SJCRH30 (cell line): ENCODE measurements around the gene ZNFX1. TPM values are rescaled to one million over a fixed set of nuclear protein-coding genes. Genes with fewer than 3 reads are reported as not detected.

ENCODE experiments used
- DNase-seq, 2 experiments: peaks; one replicate each; pipeline ENCODE4 v3.0.0-alpha.2; 2015 to 2020
- H3K27ac ChIP-seq: fragments of 250-450 bp; sonication (Bioruptor Pico); 2 replicates; pipeline ENCODE4 v1.5.1; 2020; ENCODE audit warnings: mild to moderate bottlenecking, moderate library complexity
- H3K27me3 ChIP-seq: fragments of 250-450 bp; sonication (Bioruptor Pico); 2 replicates; pipeline ENCODE4 v1.5.1; 2020; ENCODE audit warnings: mild to moderate bottlenecking, moderate library complexity
- H3K36me3 ChIP-seq: fragments of 250-450 bp; sonication (Bioruptor Pico); 2 replicates; pipeline ENCODE4 v1.5.1; 2020; ENCODE audit warnings: mild to moderate bottlenecking, moderate library complexity
- H3K4me1 ChIP-seq: fragments of 250-450 bp; sonication (Bioruptor Pico); 2 replicates; pipeline ENCODE4 v1.5.1; 2020; ENCODE audit warnings: mild to moderate bottlenecking, moderate library complexity
- H3K4me3 ChIP-seq: fragments of 250-450 bp; sonication (Bioruptor Pico); 2 replicates; pipeline ENCODE4 v1.5.1; 2020; ENCODE audit warnings: mild to moderate bottlenecking, moderate library complexity
- H3K9me3 ChIP-seq: fragments of 250-450 bp; sonication (Bioruptor Pico); replicated peaks from 2 replicates; pipeline ENCODE4 v1.5.1; 2020; ENCODE audit warnings: mild to moderate bottlenecking, moderate library complexity
- total RNA-seq: library from RNA; depleted of rRNA; stranded (reverse); fragments of >200 nt; shearing (Covaris generic); gene quantifications from 2 replicates; pipeline ENCODE4 v1.2.3, GENCODE V29; 2014

Gene ZNFX1
- total RNA-seq, 1 experiment from 2014 or later = 25.5 TPM

DNA sequence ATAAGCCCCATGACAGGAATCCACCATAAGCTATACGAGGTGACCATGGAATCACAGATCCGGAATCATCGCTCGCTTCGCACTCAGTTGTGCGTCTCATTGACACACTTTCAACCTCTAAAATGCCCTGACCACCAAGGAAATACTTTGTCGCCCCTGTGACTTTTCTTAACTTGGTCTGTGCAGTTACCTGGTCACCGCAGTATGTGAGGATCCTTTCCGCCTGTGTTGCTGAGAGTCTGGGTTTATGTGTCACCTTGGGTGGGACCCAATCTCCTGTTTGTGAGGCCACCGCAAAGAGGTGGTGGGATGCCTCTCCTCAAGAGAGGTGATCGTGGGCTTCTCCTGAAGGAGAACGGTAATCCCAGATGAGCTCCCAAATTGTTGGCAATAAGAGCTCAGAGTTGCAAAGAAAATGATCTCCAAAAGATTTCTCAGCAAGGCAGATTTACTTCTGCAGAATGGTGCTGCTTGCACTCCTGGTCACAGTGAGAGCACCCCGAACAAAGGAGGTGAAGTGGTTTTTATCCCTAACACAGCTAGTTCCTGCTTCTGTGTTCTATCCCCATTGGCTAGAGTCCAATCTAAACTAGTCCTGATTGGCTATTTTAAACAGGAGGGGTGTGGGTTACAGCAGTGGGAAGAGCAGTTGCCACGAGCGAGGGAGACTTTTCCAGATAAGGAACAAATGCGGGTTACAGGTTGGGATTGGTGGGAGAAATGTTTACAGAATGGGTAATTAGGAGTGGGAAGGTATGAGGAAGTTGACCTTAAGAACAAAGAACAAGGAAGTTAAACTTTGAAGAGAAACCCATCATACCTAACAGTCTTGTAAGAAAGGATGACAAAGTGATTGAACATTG is 9.1 kb upstream of the ZNFX1 start:
- Histone ChIP-seq H3K36me3 (peaks cover 98% of the 10 kb centered on the region), H3K4me3 (no peak overlapping the region), H3K9me3 (no peaks in the 10 kb centered on the region), H3K27me3 (no peaks in the 10 kb centered on the region), H3K4me1 (peaks cover 30% of the 10 kb centered on the region), H3K27ac (no peak overlapping the region)
- peak in 1 of 2 experiments; percentile 64 for DNase-seq

DNA sequence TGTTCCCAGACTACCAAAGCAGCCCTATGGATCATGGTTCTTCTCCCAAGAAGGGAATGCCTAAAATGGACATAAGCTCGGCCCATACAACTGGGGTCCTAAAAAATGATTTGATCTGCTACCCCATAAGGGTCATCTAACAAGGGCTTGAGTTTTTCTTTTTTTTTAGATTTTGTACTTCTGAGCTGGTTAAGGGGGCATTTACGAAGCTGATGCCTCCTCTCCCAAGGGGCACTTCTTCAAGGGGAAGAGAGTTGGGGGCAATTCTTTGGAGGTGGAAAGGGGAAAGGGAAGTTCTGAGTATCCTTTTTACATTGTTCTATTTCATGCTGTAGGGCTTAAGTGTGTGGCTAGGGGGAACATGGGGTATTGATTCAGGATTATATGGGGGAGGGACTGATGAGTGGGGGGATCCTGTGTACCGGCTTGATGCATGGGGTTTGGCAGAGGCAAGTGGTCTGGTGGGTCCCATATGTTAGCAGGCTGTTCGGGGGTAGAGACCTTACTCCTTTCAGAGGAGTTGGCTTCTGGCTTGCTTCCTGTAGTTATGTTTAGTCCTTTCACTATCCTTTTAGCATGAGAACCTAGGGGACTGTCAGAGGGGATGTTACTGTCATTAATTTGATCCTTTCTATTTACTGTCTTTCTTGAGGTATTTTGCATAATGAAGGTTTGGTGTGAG is 8.1 kb upstream of the ZNFX1 start:
- peaks cover 38% of the 10 kb centered on the region for H3K4me1 ChIP-seq
- H3K36me3 ChIP-seq = peaks cover 98% of the 10 kb centered on the region
- H3K27ac ChIP-seq = no peak overlapping the region
- H3K9me3 ChIP-seq = peaks cover under 1% of the 10 kb centered on the region; the same call in 1 of the 2 replicates
- no peaks in the 10 kb centered on the region for H3K27me3 ChIP-seq
- no peak overlapping the region for H3K4me3 ChIP-seq
- DNase-seq = no peak

DNA sequence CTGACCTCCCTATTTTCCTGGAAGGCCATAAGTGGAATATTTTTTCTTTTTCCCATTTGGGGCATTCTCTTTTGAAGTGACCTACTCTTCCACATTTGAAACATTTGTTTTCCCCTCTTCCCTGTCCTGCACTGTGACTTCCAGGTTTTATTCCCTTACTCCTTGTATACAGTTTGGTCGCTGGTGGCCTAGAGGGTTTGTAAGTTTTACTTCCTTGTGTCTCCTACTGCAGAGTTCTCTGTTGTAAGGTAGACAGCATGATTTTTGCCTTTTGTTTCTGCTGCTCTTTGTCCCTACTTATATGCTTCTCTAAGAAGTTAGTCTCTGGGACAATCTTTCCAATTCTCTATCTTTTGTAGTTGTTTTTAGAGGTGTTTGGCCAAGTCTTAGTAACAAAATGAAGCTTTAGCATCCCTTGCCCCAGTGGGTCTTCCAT is 7.4 kb upstream of the ZNFX1 start:
- Histone ChIP-seq H3K9me3 (peaks cover 6% of the 10 kb centered on the region; the same call in 1 of the 2 replicates), H3K27ac (no peak overlapping the region), H3K4me1 (peaks cover 45% of the 10 kb centered on the region), H3K36me3 (peaks cover 100% of the 10 kb centered on the region), H3K4me3 (no peak overlapping the region), H3K27me3 (no peaks in the 10 kb centered on the region)
- DNase-seq = peak in 1 of 2 experiments; percentile 37

DNA sequence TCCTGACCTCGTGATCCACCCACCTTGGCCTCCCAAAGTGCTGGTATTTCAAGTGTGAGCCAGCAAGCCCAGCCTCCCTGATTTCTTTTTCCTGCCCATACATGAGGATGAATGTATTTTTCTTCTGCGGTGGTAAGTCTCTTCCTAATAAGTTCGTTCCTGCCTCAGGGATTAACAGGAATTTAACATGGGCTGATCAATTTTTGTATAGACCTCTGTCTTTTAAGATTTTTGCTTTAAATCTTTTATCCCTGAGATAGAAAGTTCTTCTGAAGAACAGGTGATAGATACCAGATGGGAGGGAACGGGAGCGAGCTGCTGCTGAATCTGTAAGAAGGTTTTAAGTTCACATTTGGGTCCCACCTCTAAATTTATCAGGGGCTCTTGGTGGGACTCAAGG is 7.0 kb upstream of the ZNFX1 start:
- H3K27me3 ChIP-seq = no peaks in the 10 kb centered on the region
- peaks cover 50% of the 10 kb centered on the region for H3K4me1 ChIP-seq
- H3K9me3 ChIP-seq = peaks cover 9% of the 10 kb centered on the region
- peaks cover 100% of the 10 kb centered on the region for H3K36me3 ChIP-seq
- no peak for DNase-seq
- H3K27ac ChIP-seq = no peak overlapping the region
- H3K4me3 ChIP-seq = no peak overlapping the region

DNA sequence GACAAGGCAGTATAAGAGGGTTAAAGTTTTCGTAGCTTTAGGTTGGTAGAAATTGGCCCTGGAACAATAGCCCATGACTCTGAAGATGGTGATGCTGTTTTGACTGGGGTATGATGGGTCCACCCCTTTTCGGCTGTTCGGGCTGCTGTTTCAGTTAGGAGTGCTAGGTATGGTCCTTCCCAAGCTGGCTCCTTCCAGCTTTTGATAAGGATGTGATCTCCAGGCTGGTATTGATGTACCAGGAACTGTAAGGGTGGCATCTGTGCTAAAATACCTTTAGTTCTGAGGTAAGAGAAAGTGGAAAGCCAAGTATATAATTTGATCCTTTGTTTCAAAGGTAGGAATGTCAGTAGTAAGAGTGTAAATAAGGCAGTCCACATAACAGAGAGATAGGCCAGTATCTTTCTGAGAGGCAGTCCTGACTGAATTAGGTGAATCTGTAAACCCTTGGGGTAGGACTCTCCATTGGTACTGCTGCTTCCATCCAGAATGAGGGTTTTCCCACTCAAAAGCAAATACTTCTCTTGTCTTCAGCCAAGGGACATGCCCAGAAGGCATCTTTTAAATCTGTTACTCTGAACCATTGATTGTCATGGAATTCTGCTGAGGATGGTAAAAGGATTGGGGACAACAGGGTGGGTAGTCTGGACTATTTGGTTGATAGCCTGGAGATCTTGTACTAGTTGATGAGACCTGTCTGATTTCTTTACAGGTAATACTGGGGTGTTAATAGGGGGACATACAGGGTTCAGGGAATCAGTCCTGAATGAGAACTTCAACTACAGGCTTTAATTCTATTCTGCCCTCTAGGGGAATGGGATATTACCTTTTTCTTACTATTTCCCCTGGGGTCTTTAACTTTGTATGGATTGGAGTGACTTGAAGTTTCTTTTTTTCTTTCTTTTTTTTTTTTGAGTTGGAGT is 6.1 kb upstream of the ZNFX1 start:
- Histone ChIP-seq H3K27me3 (no peaks in the 10 kb centered on the region), H3K9me3 (peaks cover 12% of the 10 kb centered on the region), H3K27ac (no peak overlapping the region), H3K36me3 (peaks cover 100% of the 10 kb centered on the region), H3K4me1 (peaks cover 52% of the 10 kb centered on the region), H3K4me3 (no peak overlapping the region; the same call in 1 of the 2 replicates)
- peak in 1 of 2 experiments; percentile 54 for DNase-seq

DNA sequence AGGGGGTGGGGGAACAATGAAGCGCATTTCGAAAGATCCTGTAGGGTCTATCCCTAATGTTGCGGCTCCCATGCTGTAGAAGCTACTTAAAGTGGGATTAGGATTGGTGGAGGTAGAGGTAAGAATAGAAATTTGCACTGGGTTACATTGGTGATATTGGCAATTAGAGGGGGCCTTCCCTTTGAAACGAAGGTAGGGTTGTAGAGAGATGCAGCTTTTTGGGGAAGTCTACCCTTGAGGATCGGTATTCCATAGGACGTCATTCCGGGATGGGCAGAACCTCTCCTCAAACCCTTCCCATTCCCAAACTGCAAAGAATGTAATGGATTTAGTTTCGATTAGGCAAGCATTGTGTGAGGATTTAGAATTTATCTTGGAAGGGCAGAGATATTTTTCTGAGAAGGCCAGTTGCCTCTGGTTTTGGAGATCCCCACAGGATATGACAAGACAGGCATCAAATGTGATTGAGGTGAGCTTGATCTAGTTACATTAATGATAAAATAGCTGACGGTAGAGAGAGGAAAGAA is 5.4 kb upstream of the ZNFX1 start:
- peak in 1 of 2 experiments; percentile 37 for DNase-seq
- H3K9me3 ChIP-seq = peaks cover 12% of the 10 kb centered on the region
- H3K27ac ChIP-seq = no peak overlapping the region
- peaks cover 52% of the 10 kb centered on the region for H3K4me1 ChIP-seq
- H3K36me3 ChIP-seq = peaks cover 97% of the 10 kb centered on the region
- H3K4me3 ChIP-seq = no peak overlapping the region; the same call in 1 of the 2 replicates
- no peaks in the 10 kb centered on the region for H3K27me3 ChIP-seq

DNA sequence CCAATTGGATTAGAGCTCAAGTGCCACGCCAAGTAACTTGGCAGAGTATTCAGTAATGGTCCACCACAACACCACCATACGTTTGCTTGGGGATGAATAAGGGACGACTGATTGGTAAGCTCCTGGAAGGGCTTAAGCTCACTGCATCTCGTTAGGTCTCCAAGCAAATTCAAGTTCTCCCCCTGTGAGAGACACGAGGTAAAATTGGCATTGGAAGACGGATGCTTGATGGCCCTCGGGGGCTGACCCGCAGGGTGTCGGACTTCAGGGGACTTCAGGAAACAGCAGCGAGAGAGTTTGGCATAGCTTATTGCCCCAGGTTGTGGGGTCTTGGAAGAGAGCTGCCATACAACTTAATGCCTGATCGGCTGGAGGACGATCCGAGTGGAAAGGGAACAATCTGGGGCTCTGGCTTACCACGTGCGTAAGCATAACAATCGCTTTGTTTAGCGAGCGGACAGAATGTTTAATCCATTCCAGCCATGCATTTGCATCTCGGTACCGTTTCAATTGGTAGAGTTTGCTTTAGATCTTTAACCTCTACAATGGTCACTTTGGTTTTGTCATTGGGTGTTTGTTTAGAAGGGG is 4.8 kb upstream of the ZNFX1 start:
- Histone ChIP-seq H3K27me3 (no peaks in the 10 kb centered on the region), H3K4me1 (peaks cover 52% of the 10 kb centered on the region), H3K27ac (no peak overlapping the region), H3K36me3 (peaks cover 92% of the 10 kb centered on the region), H3K4me3 (no peak overlapping the region; the same call in 1 of the 2 replicates), H3K9me3 (peaks cover 12% of the 10 kb centered on the region)
- DNase-seq = peak in 1 of 2 experiments; percentile 41

DNA sequence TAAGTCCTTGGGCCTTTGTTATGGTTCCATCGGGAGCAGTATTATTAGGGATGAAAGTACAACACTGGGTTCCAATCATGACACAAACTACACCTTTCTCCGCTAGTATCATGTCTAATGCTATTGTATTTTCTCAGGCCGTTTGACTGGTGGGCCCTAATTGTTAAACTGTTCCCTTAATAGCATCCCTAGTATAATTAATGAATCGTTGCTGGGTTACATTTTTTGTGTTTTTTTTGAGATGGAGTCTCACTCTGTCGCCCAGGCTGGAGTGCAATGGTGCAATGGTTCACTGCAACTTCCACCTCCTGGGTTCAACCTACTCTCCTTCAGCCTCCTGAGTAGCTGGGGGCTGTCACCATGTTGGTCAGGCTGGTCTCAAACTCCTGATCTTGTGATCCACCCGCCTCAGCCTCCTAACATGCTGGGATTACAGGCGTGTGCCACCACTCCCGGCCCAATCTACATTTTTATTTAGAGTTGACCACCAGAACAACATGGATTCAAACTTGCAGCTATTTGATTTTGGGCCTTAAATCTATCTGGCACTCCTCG is 4.1 kb upstream of the ZNFX1 start:
- Histone ChIP-seq H3K36me3 (peaks cover 85% of the 10 kb centered on the region), H3K27me3 (no peaks in the 10 kb centered on the region), H3K27ac (no peak overlapping the region), H3K4me3 (peak overlapping the region; percentile 87), H3K9me3 (peaks cover 12% of the 10 kb centered on the region), H3K4me1 (peaks cover 52% of the 10 kb centered on the region)
- no peak for DNase-seq

DNA sequence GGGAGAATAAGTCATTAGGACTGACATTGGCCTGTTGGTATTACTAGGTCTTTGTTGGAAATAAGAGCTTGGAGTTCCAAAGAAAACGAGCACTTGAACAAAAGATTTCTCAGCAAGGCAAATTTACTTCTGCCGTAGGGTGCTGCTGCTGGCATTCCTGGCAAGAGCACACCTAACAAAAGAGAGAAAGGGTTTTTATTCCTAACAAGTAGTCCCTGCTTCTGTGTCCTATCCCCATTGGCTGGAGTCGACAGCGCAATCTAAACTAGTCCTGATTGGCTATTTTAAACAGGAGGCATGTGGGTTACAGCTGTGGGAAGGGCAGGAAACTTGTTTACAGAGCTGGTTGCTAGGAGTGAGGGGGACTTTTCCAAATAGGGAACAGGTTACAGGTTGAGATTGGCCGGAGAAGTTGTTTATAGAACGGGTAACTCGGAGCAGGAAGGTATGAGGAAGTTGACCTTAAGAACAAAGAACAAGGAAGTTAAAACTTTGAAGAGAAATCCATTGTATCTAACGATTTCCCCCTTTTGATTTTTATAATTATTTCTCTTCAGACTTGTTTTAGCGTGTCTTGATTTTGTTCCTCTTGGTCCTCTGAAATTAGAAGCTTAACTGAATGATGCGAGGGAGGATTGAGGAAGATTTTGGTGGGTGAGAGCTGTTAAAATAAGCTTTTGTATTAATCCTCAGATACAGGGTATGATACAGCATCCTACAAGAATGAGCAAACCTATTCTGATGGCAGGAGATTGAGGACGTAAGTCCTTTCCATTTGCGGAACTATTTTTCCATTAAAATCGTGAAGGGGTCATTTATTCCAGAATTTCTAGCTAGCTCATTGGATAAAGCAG is 3.4 kb upstream of the ZNFX1 start:
- H3K27me3 ChIP-seq = no peaks in the 10 kb centered on the region

DNA sequence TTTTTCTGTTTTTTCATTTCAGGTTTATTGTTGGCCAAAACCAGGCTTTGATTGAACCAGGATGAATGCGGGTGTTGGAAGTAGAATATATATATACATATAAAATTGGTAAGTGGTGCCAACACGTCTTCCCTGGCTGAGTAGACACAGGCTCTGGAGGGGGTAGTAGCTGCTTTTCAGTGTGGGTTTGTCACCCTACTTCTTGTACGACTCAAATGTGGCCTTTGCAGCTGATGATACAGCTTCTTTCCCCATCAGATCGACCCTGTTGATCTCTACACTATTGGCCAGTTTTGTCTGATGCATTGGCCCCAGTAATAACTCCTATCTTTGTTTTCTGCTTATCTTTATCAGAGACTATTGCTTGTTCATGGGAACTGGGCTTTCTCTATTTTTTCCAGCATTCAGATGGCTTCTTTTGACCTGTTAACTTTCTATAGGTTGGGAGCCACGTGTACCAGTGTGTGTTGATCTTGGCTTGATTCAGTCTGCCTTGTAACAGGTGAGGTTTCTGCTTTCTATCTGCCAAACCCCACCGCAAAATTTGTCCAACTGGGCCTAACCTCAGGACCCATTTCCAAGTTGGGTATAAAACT is 2.7 kb upstream of the ZNFX1 start:
- Histone ChIP-seq H3K9me3 (peaks cover 12% of the 10 kb centered on the region), H3K36me3 (peaks cover 76% of the 10 kb centered on the region), H3K4me1 (peaks cover 58% of the 10 kb centered on the region), H3K27ac (peak overlapping the region; percentile 87; the same call in 1 of the 2 replicates), H3K4me3 (peak overlapping the region; percentile 87), H3K27me3 (no peaks in the 10 kb centered on the region)
- DNase-seq = peak in 1 of 2 experiments; percentile 40

More for the DNA sequence above, 3.4 kb upstream of the ZNFX1 start:
- Histone ChIP-seq H3K4me3 (peak overlapping the region; percentile 87), H3K36me3 (peaks cover 78% of the 10 kb centered on the region), H3K4me1 (peaks cover 54% of the 10 kb centered on the region), H3K27ac (no peak overlapping the region), H3K9me3 (peaks cover 12% of the 10 kb centered on the region)
- DNase-seq = peak in 1 of 2 experiments; percentile 57

DNA sequence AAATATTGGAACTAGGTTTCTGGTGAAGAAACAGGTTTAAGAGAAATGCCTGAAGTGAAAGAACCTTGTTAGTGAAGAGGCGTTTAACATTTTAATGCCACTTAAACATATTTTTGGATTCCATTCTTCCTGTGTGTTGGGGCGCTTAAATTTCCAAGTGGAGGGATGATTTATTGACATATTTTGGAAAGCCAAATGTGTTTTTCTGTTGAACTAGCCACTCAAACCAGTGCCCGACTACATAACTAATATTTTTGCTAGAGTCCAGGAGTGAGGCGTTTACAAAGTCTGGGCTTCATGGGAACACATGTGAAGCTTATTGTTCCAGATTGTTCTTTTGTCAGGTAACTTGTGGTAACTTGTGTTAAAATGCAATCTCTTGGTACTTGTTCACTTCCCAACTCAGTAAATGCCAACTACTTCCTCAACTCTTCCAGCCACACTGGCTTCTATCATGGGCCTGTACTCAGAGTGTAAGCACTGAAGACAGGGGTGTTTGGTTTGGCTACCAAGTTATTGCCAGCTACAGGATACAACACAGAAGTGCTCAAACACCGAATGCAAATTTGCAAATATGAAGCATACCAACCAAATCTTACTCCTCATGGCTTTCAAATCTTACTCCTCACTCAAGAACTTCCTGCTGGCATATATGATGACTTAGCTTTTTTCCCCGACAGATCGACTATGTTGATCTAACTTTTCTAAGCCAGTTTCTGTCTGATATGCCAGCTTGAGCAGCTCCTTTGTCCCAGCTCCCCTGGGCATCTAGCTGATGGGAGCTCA is 2.0 kb upstream of the ZNFX1 start:
- Histone ChIP-seq H3K4me3 (peak overlapping the region; percentile 87), H3K36me3 (peaks cover 75% of the 10 kb centered on the region), H3K27ac (peak overlapping the region; percentile 87), H3K9me3 (peaks cover 12% of the 10 kb centered on the region), H3K27me3 (no peaks in the 10 kb centered on the region), H3K4me1 (peaks cover 54% of the 10 kb centered on the region)
- DNase-seq = peak in 1 of 2 experiments; percentile 49
